Adrenal gland (tissue), 19 donors: ENCODE results near the gene ZNF518A. TPM values are rescaled to one million over a fixed set of nuclear protein-coding genes. Genes with fewer than 3 reads are reported as not detected.

ENCODE experiments used
- DNase-seq, 7 donors: peaks; one replicate each; pipeline ENCODE4 v3.0.0-alpha.2; 2019 to 2020
- H3K27ac ChIP-seq, 5 donors: fragments of 200-600 bp; sonication (generic) in 4 of 5; 1 replicate in 3 of 5; 2 replicates in 2 of 5; pipeline versions ENCODE4 v1.5.1 to v1.8.0; 2016 to 2020; ENCODE audit warnings: mild to moderate bottlenecking in 1 of 5
- H3K27me3 ChIP-seq: fragments of 200-600 bp; 2 replicates; pipeline ENCODE4 v1.8.0; 2021
- H3K36me3 ChIP-seq, 2 donors: fragments of 200-600 bp; replicated peaks in 1 of 2; 1 replicate in 1 of 2; 2 replicates in 1 of 2; pipeline versions ENCODE4 v1.5.1 to v1.8.0; 2018 to 2022
- H3K4me1 ChIP-seq, 2 donors: fragments of 200-600 bp; replicated peaks in 1 of 2; 1 replicate in 1 of 2; 2 replicates in 1 of 2; pipeline versions ENCODE4 v1.5.1 to v1.8.0; 2018 to 2021
- H3K4me3 ChIP-seq, 4 donors: fragments of 200-600 bp; sonication (generic) in 3 of 4; one replicate each; pipeline ENCODE4 v1.5.1; 2016 to 2018
- H3K9me3 ChIP-seq, 3 donors: fragments of 200-600 bp; sonication (generic) in 1 of 3; replicated peaks in 1 of 3; 1 replicate in 2 of 3; 2 replicates in 1 of 3; pipeline versions ENCODE4 v1.5.1 to v1.8.0; 2016 to 2021
- POLR2A ChIP-seq, 2 donors: fragments of 450-650 bp; IDR thresholded peaks; one replicate each; pipeline ENCODE4 v1.6.1; 2017; ENCODE audit warnings: antibody characterized with exemption in 2 of 2, mild to moderate bottlenecking in 2 of 2, moderate library complexity in 1 of 2
- WGBS, 4 donors: extraction: QIAGEN DNeasy Blood & Tissue Kit in 2 of 4; methylation state at CpG; one replicate each; pipeline versions ENCODE4 v1.1.5 to v1.1.7; 2013 to 2017; 5-methylcytosine and 5-hydroxymethylcytosine counted together
- intact Hi-C, 2 donors: fragments of 100-400 bp; cut with DNase I; formaldehyde crosslinking; loops; one replicate each; pipeline versions ENCODE4 v1.14.1 to v1.15.0; 2022 to 2023
- long read RNA-seq, 10 donors: library from polyadenylated mRNA in 3 of 10; unstranded in 2 of 10; stranded (forward) in 1 of 10; transcript quantifications; one replicate each; pipeline ENCODE4 v2.0.0 and lab custom pipeline, GENCODE V29; 2021 to 2026
- polyA plus RNA-seq, 3 donors: library from polyadenylated mRNA; stranded (reverse); fragments of 200-250 nt in 2 of 3; fragments of 350-450 nt in 1 of 3; fragmentation: Illumina TruSeq in 1 of 3; extraction: RNeasy Lipid Tissue Mini Kit (QIAGEN cat#74804) in 1 of 3; gene quantifications; one replicate each; pipeline ENCODE4 v1.2.3, GENCODE V29; 2013 to 2014
- total RNA-seq, 9 donors: library from RNA; depleted of rRNA in 4 of 9; stranded (reverse); fragments of >200 nt in 4 of 9; fragments of 120-200 nt in 1 of 9; fragmentation: NEBNext Ultra II Directional in 1 of 9; extraction: Animal tissue kit (Norgen Biotek cat#: 25700) in 1 of 9; gene quantifications; one replicate each; pipeline versions ENCODE4 v1.1.0 to v1.2.4, GENCODE V29; 2013 to 2023
- TF ChIP-seq, protein P1 (sequence below), 6 experiments: fragments of 450-650 bp in 4 of 6; fragments of 200-600 bp in 2 of 6; sonication (generic) in 1 of 6; IDR thresholded peaks; 1 replicate in 5 of 6; 2 replicates in 1 of 6; pipeline versions ENCODE4 v1.5.1 to v1.8.0; 2016 to 2021; ENCODE audit warnings: antibody characterized with exemption in 6 of 6, mild to moderate bottlenecking in 2 of 6, moderate library complexity in 1 of 6
- donor health status: healthy with polysubstance abuse.
- donor health status: Bipolar disorder and iron deficiency.
- donor health status: DM: yes; HTN: yes; CAD: no.
- donor health status: DM: no; HTN: no; CAD: no.
- donor health status: DM: no; HTN: no; CAD: no.
- donor health status: DM: yes; HTN: yes; CAD: no.

ZNF518A gene, protein sequence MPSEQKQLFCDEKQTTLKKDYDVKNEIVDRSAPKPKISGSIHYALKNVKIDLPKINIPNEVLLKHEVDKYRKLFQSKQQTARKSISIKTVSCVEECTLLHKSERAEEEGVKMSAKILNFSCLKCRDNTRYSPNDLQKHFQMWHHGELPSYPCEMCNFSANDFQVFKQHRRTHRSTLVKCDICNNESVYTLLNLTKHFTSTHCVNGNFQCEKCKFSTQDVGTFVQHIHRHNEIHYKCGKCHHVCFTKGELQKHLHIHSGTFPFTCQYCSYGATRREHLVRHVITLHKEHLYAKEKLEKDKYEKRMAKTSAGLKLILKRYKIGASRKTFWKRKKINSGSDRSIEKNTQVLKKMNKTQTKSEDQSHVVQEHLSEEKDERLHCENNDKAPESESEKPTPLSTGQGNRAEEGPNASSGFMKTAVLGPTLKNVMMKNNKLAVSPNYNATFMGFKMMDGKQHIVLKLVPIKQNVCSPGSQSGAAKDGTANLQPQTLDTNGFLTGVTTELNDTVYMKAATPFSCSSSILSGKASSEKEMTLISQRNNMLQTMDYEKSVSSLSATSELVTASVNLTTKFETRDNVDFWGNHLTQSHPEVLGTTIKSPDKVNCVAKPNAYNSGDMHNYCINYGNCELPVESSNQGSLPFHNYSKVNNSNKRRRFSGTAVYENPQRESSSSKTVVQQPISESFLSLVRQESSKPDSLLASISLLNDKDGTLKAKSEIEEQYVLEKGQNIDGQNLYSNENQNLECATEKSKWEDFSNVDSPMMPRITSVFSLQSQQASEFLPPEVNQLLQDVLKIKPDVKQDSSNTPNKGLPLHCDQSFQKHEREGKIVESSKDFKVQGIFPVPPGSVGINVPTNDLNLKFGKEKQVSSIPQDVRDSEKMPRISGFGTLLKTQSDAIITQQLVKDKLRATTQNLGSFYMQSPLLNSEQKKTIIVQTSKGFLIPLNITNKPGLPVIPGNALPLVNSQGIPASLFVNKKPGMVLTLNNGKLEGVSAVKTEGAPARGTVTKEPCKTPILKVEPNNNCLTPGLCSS (N-terminal part only)
- total RNA-seq, result 10 to 100 TPM in 7 of 9 donors, 1 to 10 TPM in 2; 6.3 to 56.0 (median 17.8) TPM
- polyA plus RNA-seq, result 10 to 100 TPM in 2 of 3 donors, 1 to 10 TPM in 1; 7.8 to 12.1 (median 11.6) TPM
- long read RNA-seq, donor 1, full-length matches to known transcripts, result 2 of 2 reads
- long read RNA-seq, donor 1, partial matches to known transcripts, result 0 of 2 reads
- long read RNA-seq, donor 1, other reads (novel, unspliced or antisense), result 0 of 2 reads
- long read RNA-seq, donor 2, full-length matches to known transcripts, result 4 of 4 reads
- long read RNA-seq, donor 2, partial matches to known transcripts, result 0 of 4 reads
- long read RNA-seq, donor 2, other reads (novel, unspliced or antisense), result 0 of 4 reads
- long read RNA-seq, donor 3, result 0 reads
- long read RNA-seq, donor 4, partial matches to known transcripts, result 0 of 3 reads
- long read RNA-seq, donor 4, other reads (novel, unspliced or antisense), result 3 of 3 reads
- long read RNA-seq, donor 5, partial matches to known transcripts, result 0 of 5 reads
- long read RNA-seq, donor 5, other reads (novel, unspliced or antisense), result 5 of 5 reads
- long read RNA-seq, donor 6, partial matches to known transcripts, result 0 of 3 reads
- long read RNA-seq, donor 6, other reads (novel, unspliced or antisense), result 3 of 3 reads
- long read RNA-seq, donor 7, full-length matches to known transcripts, result 1 of 8 reads
- long read RNA-seq, donor 7, partial matches to known transcripts, result 7 of 8 reads
- long read RNA-seq, donor 7, other reads (novel, unspliced or antisense), result 0 of 8 reads
- long read RNA-seq, donor 8, full-length matches to known transcripts, result 1 of 6 reads
- long read RNA-seq, donor 8, partial matches to known transcripts, result 5 of 6 reads
- long read RNA-seq, donor 8, other reads (novel, unspliced or antisense), result 0 of 6 reads
- long read RNA-seq, donor 9, full-length matches to known transcripts, result 3 of 13 reads
- long read RNA-seq, donor 9, partial matches to known transcripts, result 10 of 13 reads
- long read RNA-seq, donor 9, other reads (novel, unspliced or antisense), result 0 of 13 reads
- long read RNA-seq, donor 10, full-length matches to known transcripts, result 1 of 1 reads
- long read RNA-seq, donor 10, partial matches to known transcripts, result 0 of 1 reads
- long read RNA-seq, donor 10, other reads (novel, unspliced or antisense), result 0 of 1 reads

DNA sequence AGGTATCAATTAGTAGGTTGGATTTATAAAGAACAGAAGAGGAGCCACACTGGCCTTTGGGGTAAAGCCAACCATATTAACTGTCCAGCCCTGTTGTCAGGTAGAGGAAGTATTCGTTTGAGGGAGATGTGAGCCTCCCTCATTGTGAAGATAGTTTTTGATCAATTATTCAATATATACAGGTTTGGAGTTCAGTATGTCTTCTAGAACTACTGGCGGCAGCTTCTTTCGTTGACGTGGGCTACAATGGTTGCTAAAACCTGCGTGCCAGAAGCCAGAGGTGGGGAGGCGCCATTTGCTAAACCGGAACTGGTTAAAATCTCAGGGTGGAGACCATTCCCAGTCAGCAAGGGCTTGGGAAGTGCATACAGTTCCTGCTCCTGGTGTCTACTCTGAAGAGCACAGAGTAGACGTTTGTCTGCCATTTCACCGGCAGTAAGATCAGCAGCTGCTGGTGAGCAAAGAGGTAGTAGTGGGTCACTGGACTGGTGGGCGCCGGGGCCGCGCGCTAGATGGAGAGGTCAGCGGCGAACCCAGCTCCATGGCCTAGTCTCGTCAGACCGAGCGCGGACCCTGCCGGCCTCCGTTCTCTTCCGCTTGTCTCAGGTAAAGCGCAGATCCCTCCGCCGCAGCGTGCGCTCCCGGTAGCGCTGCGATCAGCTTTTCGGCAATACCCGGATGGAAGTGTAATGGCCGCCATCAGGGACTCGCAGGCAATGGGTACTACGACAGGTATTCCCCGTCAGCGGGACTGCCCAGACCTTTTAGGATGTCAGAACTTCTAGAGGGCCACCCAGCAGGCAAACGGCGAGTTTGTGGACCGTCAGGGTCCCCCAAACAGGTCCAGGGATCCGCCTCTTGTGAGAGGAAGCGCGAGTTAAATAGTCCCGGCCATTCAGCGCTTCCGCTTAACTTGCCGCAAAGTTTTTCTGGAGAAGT is at the start of gene ZNF518A:
Gene ZNF518A (plus strand): TSS at position 911 of the 939 bp plus-strand sequence. CDS start 26,026 bp downstream, outside the sequence.
- 8 to 22% (median 14%) methylated on average over 17 to 48 of the region's 48 CpGs for WGBS, 4 donors
- peaks cover 10 to 11% of the 10 kb centered on the region in 2 donors for H3K4me1 ChIP-seq
- TF ChIP-seq, protein P1, sequence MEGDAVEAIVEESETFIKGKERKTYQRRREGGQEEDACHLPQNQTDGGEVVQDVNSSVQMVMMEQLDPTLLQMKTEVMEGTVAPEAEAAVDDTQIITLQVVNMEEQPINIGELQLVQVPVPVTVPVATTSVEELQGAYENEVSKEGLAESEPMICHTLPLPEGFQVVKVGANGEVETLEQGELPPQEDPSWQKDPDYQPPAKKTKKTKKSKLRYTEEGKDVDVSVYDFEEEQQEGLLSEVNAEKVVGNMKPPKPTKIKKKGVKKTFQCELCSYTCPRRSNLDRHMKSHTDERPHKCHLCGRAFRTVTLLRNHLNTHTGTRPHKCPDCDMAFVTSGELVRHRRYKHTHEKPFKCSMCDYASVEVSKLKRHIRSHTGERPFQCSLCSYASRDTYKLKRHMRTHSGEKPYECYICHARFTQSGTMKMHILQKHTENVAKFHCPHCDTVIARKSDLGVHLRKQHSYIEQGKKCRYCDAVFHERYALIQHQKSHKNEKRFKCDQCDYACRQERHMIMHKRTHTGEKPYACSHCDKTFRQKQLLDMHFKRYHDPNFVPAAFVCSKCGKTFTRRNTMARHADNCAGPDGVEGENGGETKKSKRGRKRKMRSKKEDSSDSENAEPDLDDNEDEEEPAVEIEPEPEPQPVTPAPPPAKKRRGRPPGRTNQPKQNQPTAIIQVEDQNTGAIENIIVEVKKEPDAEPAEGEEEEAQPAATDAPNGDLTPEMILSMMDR (IDR thresholded peaks at IDR 0.05), result no peak
- peak; percentile 14 to 23 for TF ChIP-seq POLR2A (IDR thresholded peaks at IDR 0.05)
- H3K4me3 ChIP-seq, result peak within 1 kb of the TSS; percentile 62 to 88 (median 72)
- H3K9me3 ChIP-seq, result no peaks in the 10 kb centered on the region
- peaks cover 0 to 9% of the 10 kb centered on the region in 2 donors for H3K36me3 ChIP-seq
- H3K27ac ChIP-seq, result peak within 1 kb of the TSS; percentile 95 to 97 (median 96)
- intact Hi-C loops, result loop anchor here in 1 of 2 donors (5.0 kb wide), 1 partner anchor 37 kb away; no protein-coding TSS in a partner anchor
- peaks cover 12% of the 10 kb centered on the region for H3K27me3 ChIP-seq
- DNase-seq, result peak; percentile 91 to 97 (median 95)

DNA sequence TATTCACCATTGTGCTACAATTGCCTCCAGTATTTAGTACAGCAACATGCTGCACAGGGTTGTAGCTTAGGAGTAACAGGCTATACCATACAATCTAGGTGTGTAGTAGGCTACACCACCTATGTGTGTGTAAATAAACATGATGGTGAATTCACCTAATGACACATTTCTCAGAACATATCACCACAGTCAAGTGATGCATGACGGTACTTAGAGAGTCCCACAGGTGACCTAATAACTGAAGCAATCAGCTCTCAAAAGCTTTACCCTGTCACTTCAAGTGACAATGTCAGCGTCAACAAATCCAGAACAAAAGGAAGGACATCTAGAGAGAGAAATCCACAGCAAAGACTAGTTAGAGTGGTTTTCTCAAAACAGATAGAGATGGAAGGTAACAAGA is 47.9 kb upstream of the ZNF518A start:
- intact Hi-C loops, result no loop called here
- no peak overlapping the region for H3K4me3 ChIP-seq
- TF ChIP-seq, protein P1 (IDR thresholded peaks at IDR 0.05), result no peak
- TF ChIP-seq POLR2A (IDR thresholded peaks at IDR 0.05), result no peak
- H3K27ac ChIP-seq, result no peak overlapping the region
- no peaks in the 10 kb centered on the region for H3K4me1 ChIP-seq
- no peaks in the 10 kb centered on the region for H3K36me3 ChIP-seq
- no peaks in the 10 kb centered on the region for H3K9me3 ChIP-seq
- DNase-seq, result no peak
- H3K27me3 ChIP-seq, result no peaks in the 10 kb centered on the region
- WGBS, 4 donors, result 94 to 97% (median 96%) methylated on average over 2 of the region's 2 CpGs
